Measurements from ENCODE around the gene NEK6.

Gene NEK6

GRCh38 chr9:124282442-124283227, 24.9 kb downstream of the NEK6 start:
- H3K36me3 ChIP-seq = peaks cover 18% of the 10 kb centered on the region
- H3K4me3 ChIP-seq (ENCODE audit: low read depth in 1 of 2, low read length in 1 of 2) = no peak overlapping the region
- TF ChIP-seq CTCF (IDR thresholded peaks at IDR 0.05) = no peak
- peaks cover 63 to 77% of the 10 kb centered on the region in 2 experiments for H3K4me1 ChIP-seq (ENCODE audit: control insufficient read depth in 1 of 2, insufficient read depth in 1 of 2, low read depth in 1 of 2, low read length in 1 of 2)
- H3K27ac ChIP-seq = peak overlapping the region; percentile 68
- no peaks in the 10 kb centered on the region for H3K27me3 ChIP-seq
- no peaks in the 10 kb centered on the region for H3K9me3 ChIP-seq

GRCh38 chr9:124283228-124283814, 25.6 kb downstream of the NEK6 start:
- no peaks in the 10 kb centered on the region for H3K27me3 ChIP-seq
- H3K4me1 ChIP-seq (ENCODE audit: control insufficient read depth in 1 of 2, insufficient read depth in 1 of 2, low read depth in 1 of 2, low read length in 1 of 2) = peaks cover 56 to 70% of the 10 kb centered on the region in 2 experiments
- no peaks in the 10 kb centered on the region for H3K9me3 ChIP-seq
- TF ChIP-seq CTCF (IDR thresholded peaks at IDR 0.05) = no peak
- peaks cover 17% of the 10 kb centered on the region for H3K36me3 ChIP-seq
- peak overlapping the region; percentile 68 for H3K27ac ChIP-seq
- H3K4me3 ChIP-seq (ENCODE audit: low read depth in 1 of 2, low read length in 1 of 2) = no peak overlapping the region

GRCh38 chr9:124284237-124284831, 26.6 kb downstream of the NEK6 start:
- H3K27me3 ChIP-seq = no peaks in the 10 kb centered on the region
- H3K36me3 ChIP-seq = peaks cover 20% of the 10 kb centered on the region
- no peaks in the 10 kb centered on the region for H3K9me3 ChIP-seq
- H3K4me1 ChIP-seq (ENCODE audit: control insufficient read depth in 1 of 2, insufficient read depth in 1 of 2, low read depth in 1 of 2, low read length in 1 of 2) = peaks cover 50 to 61% of the 10 kb centered on the region in 2 experiments
- no peak overlapping the region for H3K4me3 ChIP-seq (ENCODE audit: low read depth in 1 of 2, low read length in 1 of 2)
- peak overlapping the region; percentile 73 for H3K27ac ChIP-seq
- no peak for TF ChIP-seq CTCF (IDR thresholded peaks at IDR 0.05)

GRCh38 chr9:124284940-124285441, 27.2 kb downstream of the NEK6 start:
- Histone ChIP-seq H3K4me3 (ENCODE audit: low read depth in 1 of 2, low read length in 1 of 2) (no peak overlapping the region), H3K4me1 (ENCODE audit: control insufficient read depth in 1 of 2, insufficient read depth in 1 of 2, low read depth in 1 of 2, low read length in 1 of 2) (peaks cover 57 to 60% of the 10 kb centered on the region in 2 experiments), H3K9me3 (no peaks in the 10 kb centered on the region), H3K36me3 (peaks cover 26% of the 10 kb centered on the region), H3K27ac (peak overlapping the region; percentile 73), H3K27me3 (no peaks in the 10 kb centered on the region)
- no peak for TF ChIP-seq CTCF (IDR thresholded peaks at IDR 0.05)

- H3K4me3 ChIP-seq (ENCODE audit: low read depth in 1 of 2, low read length in 1 of 2) = no peak overlapping the region
- H3K9me3 ChIP-seq = no peaks in the 10 kb centered on the region
- TF ChIP-seq CTCF (IDR thresholded peaks at IDR 0.05) = no peak
- H3K27me3 ChIP-seq = no peaks in the 10 kb centered on the region
- peak overlapping the region; percentile 73 for H3K27ac ChIP-seq
- peaks cover 58 to 61% of the 10 kb centered on the region in 2 experiments for H3K4me1 ChIP-seq (ENCODE audit: control insufficient read depth in 1 of 2, insufficient read depth in 1 of 2, low read depth in 1 of 2, low read length in 1 of 2)
- peaks cover 30% of the 10 kb centered on the region for H3K36me3 ChIP-seq
These were observed 27.7 kb downstream of the NEK6 start for GRCh38 chr9:124285490-124285889.

All from neutrophil (primary cell).